Adrenal gland (tissue), 5 donors: ENCODE data around the gene DVL3.

Experiments used
- CTCF ChIP-seq, 6 experiments: fragments of 450-650 bp in 4 of 6; fragments of 200-600 bp in 2 of 6; sonication (generic) in 1 of 6; IDR thresholded peaks; 1 replicate in 5 of 6; 2 replicates in 1 of 6; pipeline versions ENCODE4 v1.5.1 to v1.8.0; 2016 to 2021; ENCODE audit warnings: antibody characterized with exemption in 6 of 6, mild to moderate bottlenecking in 2 of 6, moderate library complexity in 1 of 6
- POLR2A ChIP-seq, 2 donors: fragments of 450-650 bp; IDR thresholded peaks; one replicate each; pipeline ENCODE4 v1.6.1; 2017; ENCODE audit warnings: antibody characterized with exemption in 2 of 2, mild to moderate bottlenecking in 2 of 2, moderate library complexity in 1 of 2
- donor health status: DM: no; HTN: no; CAD: no.

GRCh38 chr3:184203526-184203925, 48.3 kb downstream of the DVL3 start:
- TF ChIP-seq CTCF (IDR thresholded peaks at IDR 0.05) (no peak), POLR2A (IDR thresholded peaks at IDR 0.05) (no peak)
